HG02798 (cell line): Measurements from ENCODE around the gene MUC5B.
"Not testable (repeated sequence)": the region's sequence is repeated elsewhere in the genome, so short reads cannot be mapped to it uniquely, and the experiment has no call there.

ENCODE experiments used
- ATAC-seq: cut with Tn5 transposase; IDR thresholded peaks from one replicate; pipeline ENCODE4 v1.9.1; 2021; ENCODE audit warnings: mild to moderate bottlenecking; ENCODE audit not compliant: unreplicated experiment, poor library complexity

MUC5B gene

DNA sequence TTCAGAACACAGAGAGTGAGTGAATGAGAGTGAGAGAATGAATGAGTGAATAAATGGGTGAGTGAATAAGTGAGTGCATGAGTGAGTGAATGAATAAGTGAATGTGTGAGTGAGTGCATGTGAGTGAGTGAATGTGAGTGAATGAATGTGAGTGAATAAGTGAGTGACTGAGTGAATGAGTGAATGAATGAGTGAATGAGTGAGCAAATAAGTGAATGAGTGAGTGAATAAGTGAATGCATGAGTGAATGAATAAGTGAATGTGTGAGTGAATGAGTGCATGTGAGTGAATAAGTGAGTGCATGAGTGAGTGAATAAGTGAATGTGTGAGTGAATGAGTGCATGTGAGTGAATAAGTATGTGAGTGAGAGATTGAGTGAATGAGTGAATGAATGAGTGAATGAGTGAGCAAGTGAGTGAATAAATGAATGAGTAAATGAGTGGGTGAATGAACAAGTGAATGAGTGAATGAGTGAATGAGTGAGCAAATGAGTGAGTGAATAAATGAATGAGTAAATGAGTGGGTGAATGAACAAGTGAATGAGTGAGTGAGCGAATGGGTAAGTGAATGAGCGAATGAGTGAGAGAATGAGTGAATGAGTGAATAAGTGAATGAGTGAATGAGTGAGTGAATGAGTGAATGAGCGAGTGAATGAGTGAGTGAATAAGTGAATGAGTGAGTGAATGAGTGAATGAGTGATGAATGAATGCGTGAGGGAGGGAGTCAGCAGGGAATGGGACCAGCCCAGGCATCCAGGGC is 21.3 kb upstream of the MUC5B start:
- no peak for ATAC-seq

DNA sequence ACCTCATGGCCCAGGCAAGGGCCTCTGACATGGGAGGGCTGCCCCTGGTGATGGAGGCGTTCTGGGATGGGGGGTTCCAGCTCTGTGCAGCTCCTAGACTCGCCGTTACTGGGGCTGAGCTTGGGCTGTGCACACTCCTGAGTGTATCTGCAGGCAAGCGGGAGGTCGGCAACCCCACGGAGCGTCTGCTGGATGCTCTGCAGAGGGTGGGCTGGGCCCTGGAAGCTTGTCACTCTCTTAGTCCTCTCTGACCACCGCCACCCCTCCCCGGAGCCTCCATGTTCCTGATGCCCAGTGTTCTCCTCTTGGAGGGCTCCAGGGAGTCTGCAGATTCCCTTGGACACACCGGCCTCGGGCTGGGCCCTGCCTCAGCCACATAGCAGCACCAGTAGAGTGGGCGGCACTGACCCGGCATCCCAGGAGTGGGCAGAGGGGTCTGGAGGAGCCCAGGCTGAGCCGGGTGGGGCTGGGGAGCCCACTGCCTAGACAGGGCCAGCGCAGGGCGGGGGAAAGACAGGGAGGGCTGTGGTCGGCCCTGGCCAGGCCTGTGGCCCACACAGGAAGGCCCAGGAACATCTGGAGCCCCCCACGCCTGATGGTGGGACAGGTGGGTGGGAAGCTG is 20.6 kb upstream of the MUC5B start:
- ATAC-seq, result no peak

DNA sequence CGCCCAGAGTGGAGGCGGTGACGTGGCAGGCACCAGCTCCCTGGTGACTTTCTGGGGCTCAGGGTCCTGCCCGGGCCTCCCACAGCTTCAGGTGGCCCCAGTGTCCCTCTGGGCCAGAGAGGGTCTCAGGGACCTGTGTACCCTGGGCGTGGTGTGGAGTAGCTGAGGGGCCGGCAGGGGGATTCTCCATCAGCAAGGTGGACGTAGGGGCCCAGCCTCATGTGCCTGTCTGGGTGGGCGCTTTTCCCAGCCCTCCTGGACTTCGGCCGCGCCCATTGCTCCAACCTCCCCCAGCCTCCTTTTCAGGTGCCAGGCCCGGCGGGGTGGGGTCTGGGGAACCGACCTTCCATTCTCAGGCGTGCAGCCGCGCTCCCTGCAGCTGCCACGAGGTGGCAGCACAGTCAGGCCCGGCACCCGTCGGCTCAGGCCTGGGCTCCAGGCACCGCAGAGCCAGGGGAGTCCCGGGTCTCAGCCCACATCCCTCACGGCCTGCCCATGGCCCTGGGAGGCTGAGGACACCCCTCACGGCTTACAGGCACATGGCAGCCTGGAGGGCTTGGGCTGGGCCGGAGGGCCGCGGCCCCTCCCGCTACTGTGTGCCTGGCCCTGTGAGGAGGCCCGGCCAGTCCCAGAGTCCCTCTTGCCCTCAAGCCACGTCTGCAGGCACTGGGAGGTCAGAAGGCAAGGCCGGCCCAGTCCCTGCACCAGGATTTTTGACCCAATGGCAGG is 19.9 kb upstream of the MUC5B start:
- peak; percentile 39 for ATAC-seq

DNA sequence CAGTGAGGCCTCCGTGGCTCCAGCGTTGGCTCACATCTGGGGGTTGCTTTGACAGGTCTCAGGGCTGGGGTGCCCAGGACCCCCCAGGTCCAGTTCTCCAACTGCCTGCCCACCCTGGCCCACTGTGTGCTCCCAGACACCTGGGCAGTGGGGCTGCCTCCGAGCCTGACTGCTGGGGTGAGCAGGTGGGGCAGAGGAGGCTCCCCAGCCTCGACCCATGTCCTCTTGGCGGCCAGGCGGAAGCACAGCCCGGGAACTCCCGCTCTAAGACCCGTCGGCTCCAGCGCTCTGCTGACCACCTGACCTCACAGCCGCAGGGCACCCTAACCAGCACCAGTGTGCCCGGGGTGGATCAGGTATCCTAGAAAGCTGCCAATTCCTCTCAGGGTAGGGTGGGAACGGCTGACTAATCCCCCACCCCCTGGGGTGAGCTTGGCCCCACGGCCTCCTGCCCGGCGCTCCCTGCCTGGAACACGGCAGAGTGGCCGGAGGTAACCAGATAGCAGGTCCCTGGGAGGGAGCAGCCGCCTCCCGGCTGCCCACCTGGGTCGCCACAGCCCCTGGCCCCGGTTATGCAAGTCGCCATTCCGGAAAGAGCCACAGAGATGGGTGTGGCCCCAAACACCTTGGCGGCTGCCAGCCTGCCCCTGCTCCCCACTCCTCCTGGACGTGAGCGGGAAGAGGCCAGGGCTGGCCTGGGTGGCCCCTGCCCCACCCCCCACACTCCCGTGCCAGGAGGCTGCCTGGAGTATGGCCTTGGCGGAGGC is 19.2 kb upstream of the MUC5B start:
- ATAC-seq, result no peak

DNA sequence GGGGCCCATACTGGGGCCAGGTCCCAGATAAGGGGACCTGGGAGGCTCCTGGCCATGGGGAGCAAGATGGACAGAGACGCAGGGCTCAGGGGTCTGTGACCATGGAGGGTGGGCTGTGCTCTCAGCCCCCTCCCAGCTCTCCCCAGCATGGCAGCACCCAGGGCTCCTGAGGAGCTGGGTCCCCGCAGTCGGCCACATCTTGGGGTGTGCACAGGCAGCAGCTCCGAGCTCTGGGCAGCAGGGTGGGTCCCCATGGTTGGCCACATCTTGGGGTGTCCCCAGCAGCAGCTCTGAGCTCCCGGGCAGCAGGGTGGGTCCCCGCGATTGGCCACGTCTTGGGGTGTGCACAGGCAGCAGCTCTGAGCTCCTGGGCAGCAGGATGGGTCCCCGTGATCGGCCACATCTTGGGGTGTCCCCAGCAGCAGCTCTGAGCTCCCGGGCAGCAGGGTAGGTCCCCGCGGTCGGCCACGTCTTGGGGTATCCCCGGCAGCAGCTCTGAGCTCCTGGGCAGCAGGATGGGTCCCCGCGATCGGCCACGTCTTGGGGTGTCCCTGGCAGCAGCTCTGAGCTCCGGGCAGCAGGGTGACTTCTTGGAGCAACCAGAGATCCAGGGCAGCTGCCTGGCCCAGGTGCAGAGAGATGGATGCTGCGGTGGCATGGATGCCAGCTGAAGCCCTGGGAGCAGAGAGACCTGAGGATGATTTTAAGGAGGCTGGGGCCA is 18.3 kb upstream of the MUC5B start:
- ATAC-seq, result no peak

DNA sequence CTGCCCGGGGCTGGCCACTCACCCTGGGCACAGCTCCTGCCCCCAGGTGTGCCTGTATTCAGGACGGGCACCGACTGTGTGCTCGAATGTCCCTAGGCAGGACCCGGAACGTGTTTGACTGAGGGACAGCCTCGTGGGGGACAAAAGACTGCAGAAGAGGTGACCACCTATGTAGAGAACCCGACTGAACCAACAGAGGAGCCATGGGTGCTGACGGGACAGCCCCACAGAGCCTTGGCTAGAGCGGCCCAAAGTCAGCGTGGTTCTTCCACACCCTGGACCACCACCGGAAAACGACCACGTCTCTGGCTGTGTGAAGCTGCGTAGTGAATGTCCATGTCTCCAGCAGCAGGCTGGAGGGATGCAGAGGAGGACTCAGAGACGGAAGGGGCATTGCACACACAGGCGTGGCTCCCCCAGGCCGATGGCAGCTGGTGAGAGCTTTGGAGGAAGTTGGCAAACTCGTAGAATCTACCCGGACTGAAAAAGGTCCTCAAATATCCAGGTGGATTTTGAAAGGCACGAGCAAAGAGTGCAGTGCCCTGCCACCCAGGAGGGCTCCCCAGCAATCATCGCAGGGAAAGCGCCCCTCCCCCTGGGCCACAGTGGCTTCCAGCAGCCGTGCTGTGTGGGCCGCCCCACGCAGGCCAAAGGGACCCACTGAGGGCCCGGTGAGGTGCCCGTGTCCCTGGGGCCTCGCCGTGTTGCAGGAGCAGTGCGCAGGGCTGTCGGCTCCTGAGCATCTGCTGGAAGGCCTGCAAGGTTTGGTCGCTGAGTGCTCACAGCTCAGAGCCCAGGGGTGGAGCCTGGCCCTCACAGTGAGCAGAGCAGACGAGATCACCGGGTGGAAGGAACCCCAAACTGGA is 17.5 kb upstream of the MUC5B start:
- ATAC-seq, result no peak

DNA sequence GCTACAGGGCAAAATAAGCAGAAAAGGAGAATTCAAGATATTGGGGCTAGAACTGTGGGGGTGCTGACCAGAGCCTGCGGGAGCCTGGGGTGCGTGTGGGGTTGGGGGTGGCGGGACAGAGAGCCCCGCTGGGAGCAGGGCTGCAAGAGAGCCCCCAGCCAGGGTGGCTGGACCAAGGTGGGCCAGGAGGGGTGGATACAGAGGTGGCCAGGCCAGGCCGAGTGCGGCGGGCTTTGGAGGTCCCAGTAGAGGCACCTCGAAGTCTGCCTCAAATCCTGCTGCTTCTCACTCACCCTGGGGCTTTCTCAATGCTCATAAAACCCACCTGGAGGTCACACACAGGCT is 16.9 kb upstream of the MUC5B start:
- no peak for ATAC-seq

DNA sequence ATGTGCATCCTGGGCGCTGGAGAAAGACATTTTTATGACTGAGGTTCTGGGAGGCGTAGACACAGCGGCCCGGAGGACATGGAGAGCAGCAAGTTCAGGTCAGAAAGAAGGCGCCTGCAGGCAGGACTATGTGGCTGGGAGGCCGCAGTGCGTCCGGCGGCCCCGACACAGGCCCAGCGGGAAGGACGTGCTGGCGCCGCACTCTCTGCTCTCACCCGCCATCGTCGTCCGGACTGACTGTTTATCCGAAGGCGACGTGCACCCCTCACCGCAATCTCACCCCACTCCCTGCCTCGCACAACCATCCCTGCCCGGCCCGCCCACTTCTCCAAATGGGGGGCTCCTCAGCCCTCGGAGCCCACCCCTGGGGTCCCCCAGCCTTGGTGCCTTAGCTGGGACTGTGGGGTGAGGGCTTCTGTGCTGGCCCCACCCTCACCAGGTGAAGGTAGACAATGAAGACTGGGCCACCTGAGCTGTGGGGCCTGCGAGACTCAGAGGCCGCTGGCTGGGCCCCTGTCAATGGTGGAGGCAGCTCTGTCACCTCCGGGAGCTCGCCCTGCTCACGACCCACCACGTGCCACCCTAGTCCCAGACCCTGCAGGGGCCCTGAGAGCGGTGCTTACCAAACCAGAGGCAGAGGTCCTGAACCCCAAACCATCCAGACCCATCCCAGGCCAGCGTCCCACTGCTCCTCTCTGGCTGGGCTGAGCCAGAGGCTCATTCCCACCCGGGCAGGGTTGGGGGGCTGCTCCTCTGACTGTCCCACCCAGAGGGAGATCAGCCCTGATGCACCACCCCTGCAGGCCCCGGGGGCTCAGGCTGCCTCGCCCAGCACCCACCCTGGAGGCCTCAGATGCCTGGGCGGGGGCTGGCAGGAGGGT is 16.2 kb upstream of the MUC5B start:
- no peak for ATAC-seq

DNA sequence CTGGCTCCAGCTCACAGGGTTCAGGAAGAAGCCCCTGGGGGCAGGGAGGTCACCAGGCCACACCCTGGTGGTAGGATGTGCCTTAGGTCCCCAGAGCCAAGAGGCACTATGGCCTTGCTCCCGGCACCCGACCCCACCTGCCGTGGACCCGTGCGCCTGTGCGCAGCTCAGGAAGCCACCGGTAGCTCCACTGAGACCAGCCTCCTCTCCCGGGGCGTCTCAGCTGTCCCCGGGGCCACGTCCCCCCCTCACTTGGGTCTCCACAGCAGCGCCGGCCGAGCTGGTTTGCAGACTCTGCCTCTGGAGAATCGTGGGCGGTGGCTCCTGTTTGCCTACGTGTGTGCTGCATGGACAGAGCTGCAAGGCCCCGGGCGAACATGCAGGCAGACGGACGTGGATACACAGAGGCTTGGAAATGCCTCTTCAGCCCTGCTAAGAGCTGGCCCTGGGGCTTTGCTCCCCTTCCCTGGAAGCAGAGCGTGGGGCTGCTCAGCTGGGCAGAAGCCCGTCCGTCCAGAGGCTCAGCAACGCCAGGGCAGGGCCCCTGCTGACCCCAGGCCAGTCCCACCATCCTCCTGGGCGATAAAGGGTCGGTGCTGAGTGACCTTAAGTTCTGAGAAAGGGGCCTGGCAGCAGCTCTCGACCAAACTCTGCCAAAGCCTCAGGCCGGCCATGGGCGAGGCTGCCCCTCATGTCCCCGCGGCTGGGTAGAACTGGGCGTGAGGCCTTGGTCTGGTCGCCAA is 15.3 kb upstream of the MUC5B start:
- ATAC-seq, result no peak

DNA sequence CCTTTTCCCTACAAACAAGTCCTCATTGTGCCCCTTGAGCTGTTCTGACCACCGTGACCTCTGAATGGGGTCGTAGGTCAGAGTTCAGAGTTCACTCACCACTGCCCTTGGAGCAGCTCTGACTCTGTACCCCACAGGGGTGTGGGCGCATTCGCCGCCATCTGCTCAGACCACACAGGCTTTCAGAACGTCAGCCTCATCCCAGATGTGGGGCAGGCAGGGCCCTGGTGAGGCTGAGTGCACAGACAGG is 14.8 kb upstream of the MUC5B start:
- ATAC-seq, result no peak

DNA sequence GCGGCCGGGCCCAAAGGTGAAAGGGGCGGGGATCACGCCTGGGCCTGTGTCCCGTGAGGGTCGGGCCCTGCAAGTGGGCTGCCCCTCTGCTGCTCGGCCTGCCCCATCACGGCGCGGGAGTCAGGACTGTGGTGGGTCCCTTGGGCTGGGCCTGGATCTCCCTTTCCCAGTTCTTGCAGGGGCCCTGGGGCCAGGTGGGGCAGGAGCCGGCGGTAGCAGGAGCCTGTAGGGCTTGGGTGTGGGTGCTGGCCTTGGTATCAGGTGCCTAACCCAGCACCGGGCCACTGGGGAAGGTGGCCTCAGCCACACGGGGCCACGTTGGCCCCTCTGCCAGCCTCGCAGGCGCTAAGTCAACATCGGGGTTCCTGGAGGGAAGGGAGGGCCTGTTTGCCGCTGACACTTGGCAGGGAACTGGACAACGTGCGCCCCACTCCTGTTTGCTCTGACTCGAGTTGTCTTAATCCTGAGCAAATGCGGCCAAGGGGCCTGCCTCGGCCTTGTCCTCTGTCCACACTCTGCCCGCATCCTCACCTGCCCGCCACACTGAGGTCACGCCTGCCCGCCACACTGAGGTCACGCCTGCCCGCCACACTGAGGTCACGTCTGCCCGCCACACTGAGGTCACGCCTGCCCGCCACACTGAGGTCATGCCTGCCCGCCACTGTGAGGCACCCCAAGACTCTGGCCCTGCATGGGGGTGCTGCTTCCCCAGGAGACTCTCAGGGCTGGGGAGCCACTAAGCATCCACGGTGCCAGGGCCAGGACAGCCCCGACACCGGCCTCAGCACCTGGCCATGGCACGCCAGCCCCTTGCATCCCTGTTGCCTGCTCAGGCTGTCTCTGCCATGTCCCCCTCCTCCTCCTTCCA is 14.2 kb upstream of the MUC5B start:
- no peak for ATAC-seq

DNA sequence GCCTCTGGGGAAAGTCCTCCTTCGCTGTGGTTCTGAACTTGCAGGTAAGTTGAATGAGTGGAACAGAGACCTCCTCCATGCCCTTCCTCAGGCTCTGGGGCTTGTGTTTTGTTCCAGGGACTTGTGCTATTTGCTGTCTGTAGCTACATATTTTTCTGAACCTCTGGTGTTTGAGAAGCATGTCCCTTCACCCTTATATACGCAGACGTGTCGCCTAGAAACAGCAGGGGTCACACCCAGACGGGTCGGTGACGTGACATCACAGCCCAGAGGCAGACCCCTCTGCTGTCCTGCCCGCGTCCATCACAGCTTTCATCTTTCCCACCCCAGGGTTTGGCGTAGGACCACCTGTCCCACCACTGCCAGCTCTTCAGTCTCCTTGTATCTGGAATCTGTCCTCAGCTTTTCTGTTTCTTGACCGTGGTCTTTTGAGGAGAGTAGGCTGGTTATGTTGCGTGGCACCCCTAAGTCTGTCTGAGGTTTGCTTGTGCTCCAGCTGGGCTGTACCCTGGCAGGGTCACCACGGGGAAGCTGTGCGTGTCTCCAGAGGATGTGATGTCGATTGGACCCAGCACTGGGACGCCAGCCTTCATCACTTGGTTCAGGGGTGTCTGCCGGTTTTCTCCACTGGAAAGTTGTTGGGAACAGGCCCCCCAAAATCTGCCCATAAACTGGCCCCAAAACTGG is 13.4 kb upstream of the MUC5B start:
- ATAC-seq, result no peak

DNA sequence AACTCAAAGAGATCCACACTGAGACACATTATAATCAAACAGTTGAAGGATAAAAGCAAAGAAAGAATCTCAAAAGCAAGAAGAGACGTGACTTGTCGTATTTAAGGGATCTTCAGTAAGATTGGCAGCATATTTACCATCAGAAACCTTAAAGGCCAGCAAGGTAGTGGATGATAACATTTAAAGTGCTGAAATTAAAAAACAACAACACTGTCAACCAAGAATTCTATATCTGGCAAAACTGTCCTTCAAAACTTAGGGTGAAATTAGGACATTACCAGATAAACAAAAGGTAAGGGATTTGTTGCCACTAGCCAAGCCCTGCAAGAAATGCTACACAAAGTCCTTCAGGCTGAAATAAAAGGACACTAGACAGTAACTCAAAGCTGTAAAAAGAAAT is 11.0 kb upstream of the MUC5B start:
- ATAC-seq, result no peak

DNA sequence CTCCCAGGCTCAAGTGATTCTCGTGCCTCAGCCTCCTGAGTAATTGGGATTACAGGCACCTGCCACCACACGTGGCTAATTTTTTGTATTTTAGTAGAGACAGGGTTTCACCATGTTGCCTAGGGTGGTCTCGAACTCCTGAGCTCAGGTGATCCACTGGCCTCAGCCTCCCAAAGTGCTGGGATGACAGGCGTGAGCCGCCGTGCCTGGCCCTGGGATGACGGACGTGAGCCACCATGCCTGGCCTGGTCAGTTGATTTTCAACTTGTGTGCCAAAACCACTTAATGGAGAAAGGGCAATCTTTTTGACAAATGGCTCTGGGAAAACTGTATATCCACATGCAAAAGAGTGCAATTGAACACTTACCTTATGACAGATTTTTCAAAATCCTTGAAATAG is 7.0 kb upstream of the MUC5B start:
- ATAC-seq, result not testable (repeated sequence)

DNA sequence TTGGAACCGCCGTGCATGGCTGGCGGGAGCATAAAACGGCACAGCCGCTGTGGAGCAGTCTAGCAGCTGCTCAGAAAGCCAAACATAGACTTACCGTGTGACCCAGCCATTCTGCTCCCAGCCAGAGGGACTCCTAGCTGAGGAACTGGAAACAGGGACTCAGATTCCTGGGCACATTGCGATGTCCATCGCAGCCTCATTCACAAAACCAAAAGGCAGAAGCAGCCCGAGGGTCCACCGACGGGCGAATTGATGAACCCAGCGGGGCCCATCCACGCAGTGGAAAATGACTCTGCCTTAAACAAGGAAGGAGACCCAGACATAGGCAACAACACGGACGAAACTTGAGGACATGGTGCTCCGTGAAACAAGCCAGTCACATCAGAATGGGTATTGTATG is 5.7 kb upstream of the MUC5B start:
- no peak for ATAC-seq

DNA sequence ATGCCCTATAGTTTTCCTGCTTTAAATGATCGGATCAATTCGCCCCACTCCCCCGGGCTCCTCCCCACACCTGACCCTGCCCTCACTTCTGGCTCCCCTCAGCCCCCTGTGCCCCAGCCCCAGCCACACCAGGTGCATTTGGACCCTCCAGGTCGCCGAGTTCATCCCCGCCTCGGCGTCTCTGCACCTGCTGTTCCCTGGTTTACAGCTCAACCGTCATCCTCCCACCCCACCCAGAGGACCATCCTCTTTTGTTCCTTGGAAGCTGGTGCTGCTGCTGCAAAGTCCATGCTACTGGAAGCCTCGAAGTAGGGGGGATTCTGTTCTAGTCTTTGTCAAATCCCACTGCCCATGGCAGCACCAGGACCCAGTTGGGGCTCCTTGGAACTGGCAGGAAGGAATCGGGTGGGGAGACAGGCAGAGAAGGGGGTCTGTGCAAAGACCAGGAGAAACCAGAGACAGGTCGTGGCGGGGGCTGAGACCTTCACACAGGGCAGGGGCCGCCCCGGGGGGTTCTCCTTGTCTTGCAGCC is 4.5 kb upstream of the MUC5B start:
- ATAC-seq, result no peak
